ENCODE measurements around the gene APOL3. TPM values are rescaled to one million over a fixed set of nuclear protein-coding genes. Genes with fewer than 3 reads are reported as not detected.

The APOL3 gene
- total and polyA plus RNA-seq, 2 experiments from 2014 or later, result 1.3 to 2.1 TPM

DNA sequence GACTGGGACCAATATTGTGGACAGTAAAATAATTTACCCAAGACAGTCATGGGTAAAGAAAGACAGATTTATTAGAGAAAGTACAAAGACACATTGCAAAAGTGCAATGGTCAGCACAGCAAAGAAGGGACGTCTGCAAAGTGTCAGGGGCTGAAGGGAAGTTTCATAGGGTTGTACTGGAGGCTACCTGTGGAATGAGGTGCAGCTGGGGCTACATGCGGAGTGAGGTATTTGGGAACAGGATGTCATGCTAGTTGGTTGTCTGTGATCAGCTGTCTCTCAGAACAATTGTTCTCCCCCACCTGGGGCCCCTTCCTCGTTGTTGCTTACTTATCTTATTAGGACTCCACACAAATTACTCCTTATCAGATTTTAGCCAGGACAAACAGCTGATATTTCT is 11.4 kb upstream of the APOL3 start:
- H3K27ac ChIP-seq, result no peak overlapping the region
- TF ChIP-seq, protein P1, sequence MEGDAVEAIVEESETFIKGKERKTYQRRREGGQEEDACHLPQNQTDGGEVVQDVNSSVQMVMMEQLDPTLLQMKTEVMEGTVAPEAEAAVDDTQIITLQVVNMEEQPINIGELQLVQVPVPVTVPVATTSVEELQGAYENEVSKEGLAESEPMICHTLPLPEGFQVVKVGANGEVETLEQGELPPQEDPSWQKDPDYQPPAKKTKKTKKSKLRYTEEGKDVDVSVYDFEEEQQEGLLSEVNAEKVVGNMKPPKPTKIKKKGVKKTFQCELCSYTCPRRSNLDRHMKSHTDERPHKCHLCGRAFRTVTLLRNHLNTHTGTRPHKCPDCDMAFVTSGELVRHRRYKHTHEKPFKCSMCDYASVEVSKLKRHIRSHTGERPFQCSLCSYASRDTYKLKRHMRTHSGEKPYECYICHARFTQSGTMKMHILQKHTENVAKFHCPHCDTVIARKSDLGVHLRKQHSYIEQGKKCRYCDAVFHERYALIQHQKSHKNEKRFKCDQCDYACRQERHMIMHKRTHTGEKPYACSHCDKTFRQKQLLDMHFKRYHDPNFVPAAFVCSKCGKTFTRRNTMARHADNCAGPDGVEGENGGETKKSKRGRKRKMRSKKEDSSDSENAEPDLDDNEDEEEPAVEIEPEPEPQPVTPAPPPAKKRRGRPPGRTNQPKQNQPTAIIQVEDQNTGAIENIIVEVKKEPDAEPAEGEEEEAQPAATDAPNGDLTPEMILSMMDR (IDR thresholded peaks at IDR 0.05; ENCODE audit: poor library complexity), result no peak
- no peak for TF ChIP-seq EZH2 (IDR thresholded peaks at IDR 0.05; ENCODE audit: borderline replicate concordance)

DNA sequence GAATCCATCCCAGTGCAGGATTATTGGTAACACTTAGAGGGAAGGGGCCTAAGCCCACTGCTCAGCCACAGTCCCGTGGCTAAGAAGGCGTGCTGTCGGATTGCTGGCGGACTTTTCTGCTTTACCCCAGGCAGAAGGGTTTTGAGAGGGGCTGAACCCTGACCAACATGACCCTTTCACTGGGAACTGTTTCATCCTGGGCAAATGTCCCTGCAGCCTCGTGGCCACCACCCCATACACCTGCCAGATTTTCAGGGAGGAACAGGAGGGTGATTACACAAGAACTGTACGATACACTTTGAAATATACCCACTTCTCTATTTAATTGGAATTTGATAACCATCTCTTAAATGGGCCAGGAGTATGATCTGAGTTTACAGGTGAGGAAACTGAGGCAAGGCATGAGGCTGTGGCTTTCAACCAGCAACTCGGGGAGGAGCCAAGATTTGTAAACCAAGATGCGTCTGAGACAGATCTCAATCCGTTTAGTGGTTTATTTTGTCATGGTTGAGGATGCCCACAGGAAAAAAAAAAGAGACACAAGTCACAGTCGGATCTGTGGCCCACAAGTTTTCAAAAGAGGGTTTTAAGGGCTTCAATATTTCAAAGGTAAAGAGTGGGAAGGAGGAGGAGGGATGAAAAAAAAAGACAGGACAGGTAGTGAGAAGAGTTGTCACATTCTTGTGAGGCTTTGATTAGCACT is 6.1 kb upstream of the APOL3 start:
- no peaks in the 10 kb centered on the region for H3K9me2 ChIP-seq (replicated peaks; ENCODE audit: insufficient read depth)
- no peak overlapping the region for H3K4me2 ChIP-seq
- H3K4me1 ChIP-seq (ENCODE audit: insufficient read depth), result no peaks in the 10 kb centered on the region
- H2AFZ ChIP-seq, result no peak overlapping the region
- no peak overlapping the region for H3K27ac ChIP-seq
- DNase-seq (ENCODE audit: low spot score), result no peak
- no peaks in the 10 kb centered on the region for H3K9me3 ChIP-seq (ENCODE audit: low read depth)
- H3K36me3 ChIP-seq (replicated peaks; ENCODE audit: insufficient read depth, low read depth), result no peaks in the 10 kb centered on the region
- H3K4me3 ChIP-seq, result no peak overlapping the region
- WGBS (ENCODE audit: low lambda C conversion rate, missing lambda C conversion rate), result 84% methylated on average over 10 of the region's 10 CpGs
- no peak for TF ChIP-seq EZH2 (IDR thresholded peaks at IDR 0.05; ENCODE audit: borderline replicate concordance)
- TF ChIP-seq, protein P1 (IDR thresholded peaks at IDR 0.05; ENCODE audit: poor library complexity), result no peak
- TF ChIP-seq EZH2phosphoT487 (IDR thresholded peaks at IDR 0.05; ENCODE audit: low read depth, severe bottlenecking, unreplicated experiment), result no peak
- no peaks in the 10 kb centered on the region for H3K79me2 ChIP-seq
- no peaks in the 10 kb centered on the region for H3K27me3 ChIP-seq
- H4K20me1 ChIP-seq (ENCODE audit: insufficient read depth, poor library complexity, severe bottlenecking), result no peaks in the 10 kb centered on the region

More for the DNA sequence above, 11.4 kb upstream of the APOL3 start:
- WGBS (ENCODE audit: low lambda C conversion rate, missing lambda C conversion rate), result 12% methylated on average over 3 of the region's 3 CpGs
- H3K4me2 ChIP-seq, result no peak overlapping the region
- no peaks in the 10 kb centered on the region for H3K79me2 ChIP-seq
- no peaks in the 10 kb centered on the region for H3K9me3 ChIP-seq (ENCODE audit: low read depth)
- no peak for DNase-seq (ENCODE audit: low spot score)
- no peaks in the 10 kb centered on the region for H3K36me3 ChIP-seq (replicated peaks; ENCODE audit: insufficient read depth, low read depth)
- H4K20me1 ChIP-seq (ENCODE audit: insufficient read depth, poor library complexity, severe bottlenecking), result no peaks in the 10 kb centered on the region
- no peaks in the 10 kb centered on the region for H3K27me3 ChIP-seq
- H3K4me1 ChIP-seq (ENCODE audit: insufficient read depth), result no peaks in the 10 kb centered on the region
- H3K4me3 ChIP-seq, result no peak overlapping the region
- no peaks in the 10 kb centered on the region for H3K9me2 ChIP-seq (replicated peaks; ENCODE audit: insufficient read depth)
- no peak overlapping the region for H2AFZ ChIP-seq

DNA sequence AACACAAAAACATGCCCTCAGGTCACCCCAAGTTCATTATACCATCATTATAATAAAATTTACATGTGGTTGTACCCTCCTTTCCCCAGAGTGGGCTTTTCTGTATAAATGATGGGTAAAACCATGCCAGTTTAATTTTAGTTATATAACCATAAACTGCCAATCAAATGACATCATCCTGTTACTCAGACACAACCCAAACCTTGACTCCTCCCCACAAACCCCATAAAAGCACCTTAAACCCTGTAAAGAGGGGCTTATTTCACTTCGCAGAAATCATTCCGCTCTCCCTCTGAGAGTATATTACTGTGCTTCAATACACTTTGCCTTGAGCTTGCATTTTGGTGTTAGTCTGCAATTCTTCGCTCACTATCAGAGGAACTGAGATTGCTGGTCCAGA is 5.5 kb upstream of the APOL3 start:
- TF ChIP-seq EZH2phosphoT487 (IDR thresholded peaks at IDR 0.05; ENCODE audit: low read depth, severe bottlenecking, unreplicated experiment), result no peak
- TF ChIP-seq, protein P1 (IDR thresholded peaks at IDR 0.05; ENCODE audit: poor library complexity), result no peak
- no peak for TF ChIP-seq EZH2 (IDR thresholded peaks at IDR 0.05; ENCODE audit: borderline replicate concordance)

More for the DNA sequence above, 5.5 kb upstream of the APOL3 start:
- Histone ChIP-seq H3K4me2 (no peak overlapping the region), H4K20me1 (ENCODE audit: insufficient read depth, poor library complexity, severe bottlenecking) (no peaks in the 10 kb centered on the region), H2AFZ (no peak overlapping the region), H3K4me1 (ENCODE audit: insufficient read depth) (no peaks in the 10 kb centered on the region), H3K9me3 (ENCODE audit: low read depth) (no peaks in the 10 kb centered on the region), H3K79me2 (no peaks in the 10 kb centered on the region), H3K27me3 (no peaks in the 10 kb centered on the region), H3K36me3 (replicated peaks; ENCODE audit: insufficient read depth, low read depth) (no peaks in the 10 kb centered on the region), H3K27ac (no peak overlapping the region), H3K4me3 (no peak overlapping the region), H3K9me2 (replicated peaks; ENCODE audit: insufficient read depth) (no peaks in the 10 kb centered on the region)
- 90% methylated on average over 3 of the region's 3 CpGs for WGBS (ENCODE audit: low lambda C conversion rate, missing lambda C conversion rate)
- no peak for DNase-seq (ENCODE audit: low spot score)

Data from hepatocyte (in vitro differentiated cells).